ENCODE data around the gene SEMA5A. TPM values are rescaled to one million over a fixed set of nuclear protein-coding genes. Genes with fewer than 3 reads are reported as not detected.

Gene SEMA5A
- total RNA-seq, 1 donor from 2014 or later: 11.9 TPM

- Histone ChIP-seq H3K9ac (no peak overlapping the region), H3K27ac (no peak overlapping the region), H3K27me3 (no peaks in the 10 kb centered on the region), H3K79me2 (ENCODE audit: low read depth) (no peaks in the 10 kb centered on the region), H4K20me1 (ENCODE audit: low read depth) (no peaks in the 10 kb centered on the region), H3K4me2 (no peak overlapping the region), H3K4me1 (no peaks in the 10 kb centered on the region), H3K36me3 (no peaks in the 10 kb centered on the region), H3K4me3 (no peak overlapping the region), H3F3A (ENCODE audit: low read depth) (no peaks in the 10 kb centered on the region), H2AFZ (replicated peaks) (no peak overlapping the region), H3K9me3 (ENCODE audit: low read depth) (no peaks in the 10 kb centered on the region)
- no peak for DNase-seq (ENCODE audit: low spot score)
- no peak overlapping the region for H3K4me3 Mint-ChIP-seq
- no peaks in the 10 kb centered on the region for H3K27me3 Mint-ChIP-seq (ENCODE audit: insufficient read depth, low read depth)
- H3K36me3 Mint-ChIP-seq: peaks cover 11% of the 10 kb centered on the region
- peaks cover 6% of the 10 kb centered on the region for H3K4me1 Mint-ChIP-seq
- H3K9me3 Mint-ChIP-seq: peaks cover 3% of the 10 kb centered on the region
- no peak for TF ChIP-seq EZH2phosphoT487 (IDR thresholded peaks at IDR 0.05)
- TF ChIP-seq, protein P1, sequence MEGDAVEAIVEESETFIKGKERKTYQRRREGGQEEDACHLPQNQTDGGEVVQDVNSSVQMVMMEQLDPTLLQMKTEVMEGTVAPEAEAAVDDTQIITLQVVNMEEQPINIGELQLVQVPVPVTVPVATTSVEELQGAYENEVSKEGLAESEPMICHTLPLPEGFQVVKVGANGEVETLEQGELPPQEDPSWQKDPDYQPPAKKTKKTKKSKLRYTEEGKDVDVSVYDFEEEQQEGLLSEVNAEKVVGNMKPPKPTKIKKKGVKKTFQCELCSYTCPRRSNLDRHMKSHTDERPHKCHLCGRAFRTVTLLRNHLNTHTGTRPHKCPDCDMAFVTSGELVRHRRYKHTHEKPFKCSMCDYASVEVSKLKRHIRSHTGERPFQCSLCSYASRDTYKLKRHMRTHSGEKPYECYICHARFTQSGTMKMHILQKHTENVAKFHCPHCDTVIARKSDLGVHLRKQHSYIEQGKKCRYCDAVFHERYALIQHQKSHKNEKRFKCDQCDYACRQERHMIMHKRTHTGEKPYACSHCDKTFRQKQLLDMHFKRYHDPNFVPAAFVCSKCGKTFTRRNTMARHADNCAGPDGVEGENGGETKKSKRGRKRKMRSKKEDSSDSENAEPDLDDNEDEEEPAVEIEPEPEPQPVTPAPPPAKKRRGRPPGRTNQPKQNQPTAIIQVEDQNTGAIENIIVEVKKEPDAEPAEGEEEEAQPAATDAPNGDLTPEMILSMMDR (IDR thresholded peaks at IDR 0.05): no peak
- no peak for TF ChIP-seq EZH2 (IDR thresholded peaks at IDR 0.05)
- no peak overlapping the region for H3K27ac Mint-ChIP-seq
Observed at GRCh38 chr5:9174446-9174845, 371.4 kb downstream of the SEMA5A start.

DNA sequence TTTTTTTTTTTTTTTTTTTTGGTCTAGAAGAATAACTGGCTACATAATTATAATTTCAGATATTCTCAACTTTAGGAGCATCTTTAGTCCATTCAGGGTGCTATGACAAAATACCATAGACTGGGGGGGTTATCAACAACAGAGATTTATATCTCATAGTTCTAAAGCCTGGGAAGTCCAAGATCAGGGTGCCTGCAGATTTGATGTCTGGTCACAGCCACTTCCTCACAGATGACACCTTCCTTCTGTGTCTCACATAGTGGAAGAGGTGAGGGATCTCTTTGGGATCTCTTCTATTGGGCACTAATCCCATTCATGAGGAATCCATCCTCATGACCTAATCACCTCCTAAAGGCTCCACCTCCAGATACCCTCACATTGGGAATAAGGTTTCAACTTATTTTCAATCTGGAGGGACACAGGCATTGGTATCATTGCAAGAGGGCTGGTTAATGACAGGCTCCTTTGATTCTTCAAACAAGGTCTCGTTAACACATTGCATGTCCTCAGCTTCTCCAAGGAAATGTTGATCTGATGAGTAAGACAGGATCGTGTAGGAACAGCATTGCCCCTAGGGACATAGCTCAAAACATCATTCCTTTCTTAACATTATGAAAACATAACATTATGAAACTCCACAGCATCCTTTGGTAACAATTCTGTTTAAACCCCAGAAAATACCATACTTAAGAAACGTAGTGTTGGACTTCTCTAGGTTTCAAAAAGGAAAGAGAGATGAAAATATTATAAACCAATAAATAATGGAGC, 372.4 kb downstream of the SEMA5A start:
- no peaks in the 10 kb centered on the region for H3K4me1 ChIP-seq
- no peak overlapping the region for H3K27ac ChIP-seq
- peaks cover 3% of the 10 kb centered on the region for H3K9me3 Mint-ChIP-seq
- no peaks in the 10 kb centered on the region for H3F3A ChIP-seq (ENCODE audit: low read depth)
- H4K20me1 ChIP-seq (ENCODE audit: low read depth): no peaks in the 10 kb centered on the region
- no peaks in the 10 kb centered on the region for H3K9me3 ChIP-seq (ENCODE audit: low read depth)
- no peaks in the 10 kb centered on the region for H3K79me2 ChIP-seq (ENCODE audit: low read depth)
- no peak overlapping the region for H3K4me3 ChIP-seq
- peaks cover 6% of the 10 kb centered on the region for H3K4me1 Mint-ChIP-seq
- H3K27me3 Mint-ChIP-seq (ENCODE audit: insufficient read depth, low read depth): no peaks in the 10 kb centered on the region
- H3K4me3 Mint-ChIP-seq: no peak overlapping the region
- peaks cover 11% of the 10 kb centered on the region for H3K36me3 Mint-ChIP-seq
- no peak overlapping the region for H3K27ac Mint-ChIP-seq
- H3K4me2 ChIP-seq: no peak overlapping the region
- no peak overlapping the region for H2AFZ ChIP-seq (replicated peaks)
- no peaks in the 10 kb centered on the region for H3K27me3 ChIP-seq
- no peaks in the 10 kb centered on the region for H3K36me3 ChIP-seq
- no peak overlapping the region for H3K9ac ChIP-seq
- no peak for DNase-seq (ENCODE audit: low spot score)
- TF ChIP-seq EZH2 (IDR thresholded peaks at IDR 0.05) (no peak), EZH2phosphoT487 (IDR thresholded peaks at IDR 0.05) (no peak)
- TF ChIP-seq, protein P1 (IDR thresholded peaks at IDR 0.05): no peak

DNA sequence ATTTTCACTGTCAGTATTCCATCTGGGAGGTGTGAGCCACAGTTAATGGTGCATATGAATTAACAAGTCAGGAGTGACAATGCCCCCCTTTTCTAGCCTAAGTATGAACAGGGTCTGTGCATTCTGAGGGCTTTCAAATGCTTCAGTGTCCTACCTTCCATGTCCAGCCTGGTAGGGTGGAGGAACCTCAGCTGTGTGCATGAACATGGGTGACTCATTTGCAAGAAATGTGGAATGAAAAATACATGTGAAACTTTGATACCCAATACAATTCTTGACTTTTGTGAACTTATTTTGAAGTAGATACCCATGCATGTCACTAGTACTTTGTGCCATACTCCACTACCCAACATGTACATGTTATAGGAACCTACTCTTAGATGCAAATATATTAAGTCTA, 375.8 kb downstream of the SEMA5A start:
- Histone ChIP-seq H2AFZ (replicated peaks) (no peak overlapping the region), H3K4me1 (no peaks in the 10 kb centered on the region), H3K27ac (no peak overlapping the region), H3K4me3 (no peak overlapping the region), H4K20me1 (ENCODE audit: low read depth) (no peaks in the 10 kb centered on the region), H3K9me3 (ENCODE audit: low read depth) (no peaks in the 10 kb centered on the region), H3K4me2 (no peak overlapping the region), H3F3A (ENCODE audit: low read depth) (no peaks in the 10 kb centered on the region), H3K27me3 (no peaks in the 10 kb centered on the region), H3K79me2 (ENCODE audit: low read depth) (no peaks in the 10 kb centered on the region), H3K36me3 (no peaks in the 10 kb centered on the region), H3K9ac (no peak overlapping the region)
- H3K36me3 Mint-ChIP-seq: peaks cover 7% of the 10 kb centered on the region
- H3K4me3 Mint-ChIP-seq: no peak overlapping the region
- no peak overlapping the region for H3K27ac Mint-ChIP-seq
- TF ChIP-seq, protein P1 (IDR thresholded peaks at IDR 0.05): no peak
- TF ChIP-seq EZH2 (IDR thresholded peaks at IDR 0.05): no peak
- TF ChIP-seq EZH2phosphoT487 (IDR thresholded peaks at IDR 0.05): no peak
- peaks cover 3% of the 10 kb centered on the region for H3K9me3 Mint-ChIP-seq
- DNase-seq (ENCODE audit: low spot score): no peak
- no peaks in the 10 kb centered on the region for H3K27me3 Mint-ChIP-seq (ENCODE audit: insufficient read depth, low read depth)
- H3K4me1 Mint-ChIP-seq: peaks cover 14% of the 10 kb centered on the region
